Sigmoid colon (tissue), 3 donors: ENCODE results near the gene ZNHIT1.
"Not testable (repeated sequence)": the region's sequence is repeated elsewhere in the genome, so short reads cannot be mapped to it uniquely, and the experiment has no call there.

Source experiments
- CTCF ChIP-seq, 4 experiments: fragments of 450-650 bp in 3 of 4; fragments of 200-600 bp in 1 of 4; IDR thresholded peaks; one replicate each; pipeline ENCODE4 v1.5.1; 2016 to 2019; ENCODE audit warnings: antibody characterized with exemption in 4 of 4, mild to moderate bottlenecking in 3 of 4, moderate library complexity in 2 of 4
- POLR2A ChIP-seq, 2 donors: fragments of 450-650 bp; IDR thresholded peaks; one replicate each; pipeline ENCODE4 v1.6.1; 2016; ENCODE audit warnings: antibody characterized with exemption in 2 of 2, mild to moderate bottlenecking in 2 of 2, moderate library complexity in 2 of 2

GRCh38 chr7:101203740-101204738 lies 13.9 kb upstream of the ZNHIT1 start:
- TF ChIP-seq POLR2A, CTCF (IDR thresholded peaks at IDR 0.05): not testable (repeated sequence)
